SU-DHL-6 (cell line): Measurements from ENCODE around the gene TMEM86B.

ENCODE experiments used
- CTCF ChIP-seq: fragments of 200-600 bp; sonication (generic); IDR thresholded peaks from one replicate; pipeline ENCODE4 v1.5.1; 2017; ENCODE audit warnings: antibody characterized with exemption, mild to moderate bottlenecking, low read length, moderate library complexity; ENCODE audit not compliant: insufficient read depth, poor library complexity, severe bottlenecking
- EZH2phosphoT487 ChIP-seq: fragments of 200-600 bp; sonication (generic), shearing (Covaris generic); conservative IDR thresholded peaks from 2 replicates; pipeline ENCODE4 v1.6.1; 2018; ENCODE audit warnings: mild to moderate bottlenecking, antibody characterized with exemption, low read length, moderate library complexity, mixed read lengths

GRCh38 chr19:55264531-55264930, 36.0 kb upstream of the TMEM86B start:
- TF ChIP-seq CTCF (no peak), EZH2phosphoT487 (no peak)
